Lower leg skin (tissue), 4 donors: ENCODE measurements around the gene SLC6A4. TPM values are rescaled to one million over a fixed set of nuclear protein-coding genes. Genes with fewer than 3 reads are reported as not detected.

Experiments
- DNase-seq, 2 donors: peaks; one replicate each; pipeline ENCODE4 v3.0.0-alpha.2; 2019; ENCODE audit warnings: low spot score in 2 of 2
- H3K4me3 ChIP-seq: fragments of 200-600 bp; sonication (generic); 2 replicates; pipeline ENCODE4 v1.5.1; 2017; ENCODE audit warnings: mild to moderate bottlenecking, low read depth; ENCODE audit not compliant: poor library complexity, severe bottlenecking
- POLR2A ChIP-seq, 2 donors: fragments of 450-650 bp; IDR thresholded peaks; one replicate each; pipeline ENCODE4 v1.6.1; 2016 to 2017; ENCODE audit warnings: antibody characterized with exemption in 2 of 2, mild to moderate bottlenecking in 1 of 2, moderate library complexity in 1 of 2
- WGBS, 2 donors: methylation state at CpG; one replicate each; pipeline ENCODE4 v1.1.5; 2018; 5-methylcytosine and 5-hydroxymethylcytosine counted together
- intact Hi-C: fragments of 100-400 bp; cut with DNase I; formaldehyde crosslinking; loops from one replicate; pipeline ENCODE4 v1.15.0; 2023; ENCODE audit warnings: low total_unique reads
- total RNA-seq, 4 donors: library from RNA; depleted of rRNA; stranded (reverse); fragments of >200 nt; gene quantifications; one replicate each; pipeline ENCODE4 v1.1.0, GENCODE V29; 2016
- TF ChIP-seq, protein P1 (sequence below), 3 donors: fragments of 450-650 bp; IDR thresholded peaks; one replicate each; pipeline ENCODE4 v1.5.1; 2016; ENCODE audit warnings: antibody characterized with exemption in 3 of 3, mild to moderate bottlenecking in 3 of 3, moderate library complexity in 2 of 3

SLC6A4 gene
- total RNA-seq, 4 donors from 2014 or later = 0.25 to 1.7 (median 0.91) TPM

DNA sequence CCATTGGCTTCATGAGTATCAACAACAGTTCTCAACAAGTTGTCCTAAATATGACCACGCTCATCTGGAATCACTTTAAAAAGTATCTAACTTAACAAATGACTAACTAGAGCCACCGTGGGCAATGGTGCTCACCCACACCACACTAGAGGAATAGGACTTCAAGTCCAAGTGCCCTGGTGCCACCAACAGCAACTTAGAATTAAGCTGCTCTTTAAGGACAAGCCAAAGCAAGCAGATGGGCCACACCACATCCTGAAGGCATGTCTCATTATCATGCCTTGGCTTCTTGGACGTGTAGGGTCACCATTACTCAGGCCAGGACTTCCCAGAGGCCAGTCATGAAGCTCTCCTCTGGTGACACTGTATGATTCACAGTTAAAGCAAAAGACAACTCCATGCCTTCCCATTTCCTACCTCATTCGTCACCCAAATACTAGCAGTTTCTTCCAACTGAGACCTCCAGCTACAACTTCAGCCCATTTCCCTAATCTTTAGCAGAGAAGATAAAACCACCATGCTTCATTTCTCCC is 9.4 kb upstream of the SLC6A4 start:
- 63 to 75% methylated on average over 4 of the region's 4 CpGs for WGBS, 2 donors
- intact Hi-C loops = no loop called here
- TF ChIP-seq, protein P1, sequence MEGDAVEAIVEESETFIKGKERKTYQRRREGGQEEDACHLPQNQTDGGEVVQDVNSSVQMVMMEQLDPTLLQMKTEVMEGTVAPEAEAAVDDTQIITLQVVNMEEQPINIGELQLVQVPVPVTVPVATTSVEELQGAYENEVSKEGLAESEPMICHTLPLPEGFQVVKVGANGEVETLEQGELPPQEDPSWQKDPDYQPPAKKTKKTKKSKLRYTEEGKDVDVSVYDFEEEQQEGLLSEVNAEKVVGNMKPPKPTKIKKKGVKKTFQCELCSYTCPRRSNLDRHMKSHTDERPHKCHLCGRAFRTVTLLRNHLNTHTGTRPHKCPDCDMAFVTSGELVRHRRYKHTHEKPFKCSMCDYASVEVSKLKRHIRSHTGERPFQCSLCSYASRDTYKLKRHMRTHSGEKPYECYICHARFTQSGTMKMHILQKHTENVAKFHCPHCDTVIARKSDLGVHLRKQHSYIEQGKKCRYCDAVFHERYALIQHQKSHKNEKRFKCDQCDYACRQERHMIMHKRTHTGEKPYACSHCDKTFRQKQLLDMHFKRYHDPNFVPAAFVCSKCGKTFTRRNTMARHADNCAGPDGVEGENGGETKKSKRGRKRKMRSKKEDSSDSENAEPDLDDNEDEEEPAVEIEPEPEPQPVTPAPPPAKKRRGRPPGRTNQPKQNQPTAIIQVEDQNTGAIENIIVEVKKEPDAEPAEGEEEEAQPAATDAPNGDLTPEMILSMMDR (IDR thresholded peaks at IDR 0.05) = no peak
- no peak for TF ChIP-seq POLR2A (IDR thresholded peaks at IDR 0.05)

DNA sequence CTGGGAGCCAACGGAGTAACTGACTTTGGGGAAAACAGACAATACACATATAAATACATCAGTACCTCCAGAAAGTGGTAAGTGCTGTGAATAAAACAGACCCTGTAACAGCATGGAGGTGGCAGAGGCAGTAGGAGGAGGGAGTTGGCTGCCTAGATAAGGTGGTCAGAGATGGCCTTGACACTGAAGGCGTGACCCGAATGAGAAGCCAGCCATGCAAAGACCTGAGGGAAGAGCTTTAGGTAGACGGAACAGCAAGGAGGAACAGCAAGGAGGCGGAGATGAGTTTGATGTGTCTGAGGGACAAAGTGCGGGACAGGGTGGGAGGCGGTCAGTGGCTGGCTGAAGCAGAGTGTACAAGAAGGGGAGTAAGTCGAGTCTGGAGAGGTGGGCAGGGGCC is 8.1 kb upstream of the SLC6A4 start:
- DNase-seq = peak in 1 of 2 donors; percentile 72
- WGBS, 2 donors = 89% methylated on average over 8 of the region's 8 CpGs
- TF ChIP-seq, protein P1 (IDR thresholded peaks at IDR 0.05) = no peak
- no peak for TF ChIP-seq POLR2A (IDR thresholded peaks at IDR 0.05)
- no peak overlapping the region for H3K4me3 ChIP-seq
- intact Hi-C loops = no loop called here

More for the DNA sequence above, 9.4 kb upstream of the SLC6A4 start:
- no peak overlapping the region for H3K4me3 ChIP-seq
- peak in 1 of 2 donors; percentile 50 for DNase-seq

DNA sequence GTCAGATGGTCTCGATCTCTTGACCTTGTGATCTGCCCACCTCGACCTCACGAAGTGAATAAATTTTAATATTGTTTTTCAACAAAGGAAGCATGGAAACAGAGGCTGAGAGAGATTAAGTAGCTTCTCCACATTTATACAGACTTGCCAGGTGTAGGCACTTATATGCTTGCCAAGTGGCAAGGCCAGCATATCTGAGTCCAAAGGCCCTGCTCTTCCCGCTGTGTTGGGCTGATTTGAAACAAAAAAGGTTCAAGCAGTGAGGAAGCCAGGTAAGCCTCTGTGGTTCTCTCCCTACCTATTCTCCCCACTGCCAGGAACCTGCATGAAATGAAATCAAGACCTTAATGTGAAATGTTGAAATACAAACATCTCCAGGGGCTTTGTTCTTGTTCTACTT is 7.5 kb upstream of the SLC6A4 start:
- WGBS, 2 donors = 97 to 98% methylated on average over 4 of the region's 4 CpGs
- intact Hi-C loops = no loop called here

DNA sequence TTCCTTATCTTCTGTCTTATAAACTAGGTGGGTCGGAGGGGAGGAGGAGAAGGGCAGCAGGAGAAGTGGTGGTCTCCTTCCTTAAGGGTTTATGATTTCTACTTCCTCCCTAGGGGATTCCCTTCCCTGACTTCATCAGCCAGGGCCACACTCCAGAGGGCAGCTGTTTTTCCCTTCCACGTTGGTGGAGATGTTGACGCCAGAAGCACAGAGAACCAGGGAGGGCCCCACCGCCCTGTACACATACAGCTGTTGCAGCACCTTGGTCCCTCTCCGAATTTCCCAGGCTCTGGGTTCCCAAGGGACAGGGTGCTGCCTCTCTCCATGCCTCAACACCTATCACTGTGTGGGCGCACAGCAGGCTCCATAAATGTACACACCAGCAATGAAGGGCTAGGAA is 5.6 kb upstream of the SLC6A4 start:
- DNase-seq = peak in 1 of 2 donors; percentile 31
- WGBS, 2 donors = 82% methylated on average over 6 of the region's 6 CpGs
- TF ChIP-seq POLR2A (IDR thresholded peaks at IDR 0.05) = no peak
- TF ChIP-seq, protein P1 (IDR thresholded peaks at IDR 0.05) = no peak
- intact Hi-C loops = no loop called here
- no peak overlapping the region for H3K4me3 ChIP-seq

More for the DNA sequence above, 7.5 kb upstream of the SLC6A4 start:
- peak in 1 of 2 donors; percentile 18 for DNase-seq
- no peak overlapping the region for H3K4me3 ChIP-seq
- TF ChIP-seq, protein P1 (IDR thresholded peaks at IDR 0.05) = no peak
- no peak for TF ChIP-seq POLR2A (IDR thresholded peaks at IDR 0.05)

DNA sequence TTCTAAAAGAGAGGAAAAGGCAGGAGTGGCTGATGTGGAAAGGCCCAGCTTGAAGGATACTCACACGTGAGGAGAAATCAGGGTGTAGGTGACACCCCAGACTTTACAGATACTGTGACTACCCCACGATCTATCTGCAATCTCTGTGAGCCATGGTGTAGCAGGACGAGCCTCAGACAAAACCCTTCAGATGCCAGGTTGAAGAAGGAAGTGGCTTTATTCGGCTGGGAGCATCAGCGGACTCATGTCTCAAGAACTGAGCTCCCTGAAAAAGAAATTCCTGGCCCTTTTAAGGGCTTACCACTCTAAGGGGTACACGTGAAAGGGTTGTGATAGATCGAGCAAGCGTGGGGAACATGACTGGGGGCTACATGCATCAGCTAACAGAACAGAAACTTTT is 4.7 kb upstream of the SLC6A4 start:
- H3K4me3 ChIP-seq = no peak overlapping the region
- peak in 1 of 2 donors; percentile 40 for DNase-seq
- 89 to 90% methylated on average over 8 of the region's 8 CpGs for WGBS, 2 donors
- intact Hi-C loops = no loop called here
- TF ChIP-seq POLR2A (IDR thresholded peaks at IDR 0.05) = no peak
- TF ChIP-seq, protein P1 (IDR thresholded peaks at IDR 0.05) = no peak

DNA sequence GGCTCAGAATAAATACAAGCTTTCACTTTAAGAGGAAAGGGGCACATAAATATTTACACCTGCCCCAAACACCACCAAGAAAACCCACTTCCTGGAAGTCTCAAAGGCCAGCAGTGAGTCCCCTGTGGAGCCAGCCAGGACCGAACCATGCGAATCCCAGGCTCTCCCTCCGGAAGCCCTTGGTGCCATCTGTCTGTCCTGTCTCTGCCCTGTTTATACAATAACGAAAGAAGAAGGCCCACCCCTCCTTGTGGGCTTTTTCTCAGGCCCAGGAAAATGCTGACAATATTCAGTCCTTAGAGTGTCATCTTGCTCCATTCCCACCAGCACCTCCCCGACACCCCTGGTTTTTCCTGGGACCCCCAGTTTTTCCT is 3.6 kb upstream of the SLC6A4 start:
- no peak overlapping the region for H3K4me3 ChIP-seq
- intact Hi-C loops = no loop called here

More for the DNA sequence above, 3.6 kb upstream of the SLC6A4 start:
- WGBS, 2 donors = 83 to 93% methylated on average over 5 of the region's 5 CpGs
- TF ChIP-seq, protein P1 (IDR thresholded peaks at IDR 0.05) = no peak
- TF ChIP-seq POLR2A (IDR thresholded peaks at IDR 0.05) = no peak
- no peak for DNase-seq
